ENCODE measurements around the gene HNRNPD. TPM values are rescaled to one million over a fixed set of nuclear protein-coding genes. Genes with fewer than 3 reads are reported as not detected.

Gene HNRNPD
- polyA plus RNA-seq, 3 donors, result 97.6 to 174 (median 149) TPM

DNA sequence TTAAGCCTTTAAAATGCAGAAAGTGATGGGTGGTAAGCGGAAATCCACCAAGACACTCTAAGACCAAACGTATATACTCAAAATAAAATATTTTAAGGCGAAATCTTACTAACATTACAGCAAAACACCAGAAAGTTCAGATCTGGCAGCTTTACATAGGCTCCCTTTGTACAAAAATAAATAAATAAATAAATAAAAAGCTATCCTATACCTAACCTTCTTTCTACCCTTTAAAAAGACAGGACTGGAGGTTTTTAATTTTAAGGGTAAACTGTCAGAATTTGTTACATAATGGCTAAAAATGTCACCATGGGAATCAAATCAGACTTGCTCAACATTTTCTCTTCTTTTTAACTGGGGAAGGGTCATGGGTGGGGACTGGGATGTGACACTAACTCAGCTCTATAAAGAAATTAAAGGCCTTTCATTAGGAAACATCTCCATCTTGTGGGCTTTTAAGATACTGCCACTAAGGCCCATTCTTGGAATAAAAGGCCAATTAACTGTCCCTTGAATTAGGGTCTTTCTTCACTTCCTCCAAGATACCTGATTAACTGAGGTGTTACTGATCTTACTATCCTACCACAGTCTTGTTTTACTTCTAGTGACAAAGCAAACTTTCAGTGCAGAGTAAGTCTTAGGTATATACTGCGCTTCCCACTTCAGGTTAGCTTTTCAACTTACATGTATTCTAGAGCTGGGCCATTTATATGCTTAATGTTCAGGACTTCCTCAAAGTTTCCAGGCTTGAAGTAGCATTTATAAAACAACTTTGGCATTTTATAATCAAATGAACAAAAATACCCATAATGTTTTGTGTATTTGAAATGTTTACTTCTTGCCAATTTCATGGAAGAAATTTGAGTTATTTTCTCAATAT, 13.3 kb downstream of the HNRNPD start:
- WGBS (ENCODE audit: insufficient coverage), result no CpG with 5 or more reads among the region's 4 CpGs
- H3K9me3 Mint-ChIP-seq, result no peaks in the 10 kb centered on the region
- Histone ChIP-seq H4K20me1 (ENCODE audit: insufficient read depth, low read length) (peaks cover 100% of the 10 kb centered on the region), H3K9me3 (replicated peaks in 1 of 2; ENCODE audit: control insufficient read depth in 1 of 2, insufficient read depth in 1 of 2, low read length in 2 of 2) (no peaks in the 10 kb centered on the region), H3K79me2 (ENCODE audit: insufficient read depth, low read length) (peaks cover 99% of the 10 kb centered on the region), H3K4me1 (ENCODE audit: control insufficient read depth in 1 of 2, insufficient read depth in 2 of 2, low read length in 2 of 2) (peaks cover 25 to 43% of the 10 kb centered on the region in 2 donors), H3K4me2 (replicated peaks; ENCODE audit: extremely low read depth, low read length, poor library complexity, severe bottlenecking) (no peak overlapping the region), H3K4me3 (replicated peaks in 1 of 3; ENCODE audit: low read depth in 2 of 3, low read length in 3 of 3) (no peak overlapping the region), H3K9ac (ENCODE audit: insufficient read depth, low read length, poor library complexity, severe bottlenecking) (no peak overlapping the region), H3K36me3 (replicated peaks in 1 of 2; ENCODE audit: control insufficient read depth in 1 of 2, insufficient read depth in 2 of 2, low read length in 2 of 2) (peaks cover 27 to 41% of the 10 kb centered on the region in 2 donors), H3K27me3 (ENCODE audit: control insufficient read depth in 2 of 2, insufficient read depth in 2 of 2, low read length in 2 of 2) (no peaks in the 10 kb centered on the region), H2AFZ (ENCODE audit: insufficient read depth, low read depth, low read length, poor library complexity, severe bottlenecking) (no peak overlapping the region), H3K27ac (ENCODE audit: low read depth in 1 of 2, low read length in 2 of 2) (peak overlapping the region in 1 of 2 donors; percentile 55)
- peak; percentile 23 to 57 (median 54) for DNase-seq
- peak overlapping the region; percentile 10 to 91 (median 68) for H3K27ac Mint-ChIP-seq
- no peaks in the 10 kb centered on the region for H3K27me3 Mint-ChIP-seq (ENCODE audit: low read depth in 3 of 3)
- no peak overlapping the region for H3K4me3 Mint-ChIP-seq
- intact Hi-C loops (cut with micrococcal nuclease), result loop anchor here in 1 of 2 donors (10.0 kb wide), 2 partner anchors 76 to 946 kb away; no protein-coding TSS in a partner anchor
- H3K36me3 Mint-ChIP-seq, result peaks cover 34 to 38% of the 10 kb centered on the region in 2 donors
- H3K4me1 Mint-ChIP-seq, result peaks cover 53% of the 10 kb centered on the region
- peak; percentile 86 for TF ChIP-seq CTCF (IDR thresholded peaks at IDR 0.05)

DNA sequence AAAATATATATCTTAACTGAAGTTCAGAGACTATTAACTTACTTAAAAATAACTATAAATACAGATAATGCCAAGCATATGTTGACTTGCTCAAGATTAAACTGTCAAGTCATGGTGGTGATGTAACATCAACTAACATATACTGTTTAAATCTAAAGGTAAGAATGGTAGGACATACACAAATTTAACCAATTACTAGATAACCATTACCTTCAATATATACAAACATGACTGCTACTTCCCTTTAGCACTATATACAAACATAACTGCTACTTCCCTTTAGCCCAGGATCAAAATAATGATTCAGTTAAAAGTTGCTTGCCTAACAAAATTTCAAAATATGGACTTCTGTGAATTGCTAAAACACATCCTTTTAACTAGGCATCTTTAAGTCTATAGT, 14.9 kb downstream of the HNRNPD start:
- peaks cover 25 to 39% of the 10 kb centered on the region in 2 donors for H3K4me1 ChIP-seq (ENCODE audit: control insufficient read depth in 1 of 2, insufficient read depth in 2 of 2, low read length in 2 of 2)
- peak; percentile 35 to 75 (median 64) for DNase-seq
- H3K36me3 ChIP-seq (replicated peaks in 1 of 2; ENCODE audit: control insufficient read depth in 1 of 2, insufficient read depth in 2 of 2, low read length in 2 of 2), result peaks cover 44 to 54% of the 10 kb centered on the region in 2 donors
- peaks cover 98% of the 10 kb centered on the region for H4K20me1 ChIP-seq (ENCODE audit: insufficient read depth, low read length)
- H3K4me3 ChIP-seq (replicated peaks in 1 of 3; ENCODE audit: low read depth in 2 of 3, low read length in 3 of 3), result peak overlapping the region in 1 of 3 experiments; percentile 26
- peaks cover 99% of the 10 kb centered on the region for H3K79me2 ChIP-seq (ENCODE audit: insufficient read depth, low read length)
- H3K4me1 Mint-ChIP-seq, result peaks cover 45% of the 10 kb centered on the region
- peaks cover 42 to 46% of the 10 kb centered on the region in 2 donors for H3K36me3 Mint-ChIP-seq
- no peak for TF ChIP-seq CTCF (IDR thresholded peaks at IDR 0.05)
- no peaks in the 10 kb centered on the region for H3K9me3 ChIP-seq (replicated peaks in 1 of 2; ENCODE audit: control insufficient read depth in 1 of 2, insufficient read depth in 1 of 2, low read length in 2 of 2)
- peak overlapping the region in 1 of 2 donors; percentile 52 for H3K27ac ChIP-seq (ENCODE audit: low read depth in 1 of 2, low read length in 2 of 2)
- peak overlapping the region; percentile 79 to 91 (median 86) for H3K27ac Mint-ChIP-seq
- peak overlapping the region; percentile 37 for H3K4me2 ChIP-seq (replicated peaks; ENCODE audit: extremely low read depth, low read length, poor library complexity, severe bottlenecking)
- intact Hi-C loops (cut with micrococcal nuclease), result loop anchor here in 1 of 2 donors (10.0 kb wide), 1 partner anchor 74 kb away; no protein-coding TSS in a partner anchor
- no peaks in the 10 kb centered on the region for H3K9me3 Mint-ChIP-seq
- no peaks in the 10 kb centered on the region for H3K27me3 ChIP-seq (ENCODE audit: control insufficient read depth in 2 of 2, insufficient read depth in 2 of 2, low read length in 2 of 2)
- no peak overlapping the region for H3K9ac ChIP-seq (ENCODE audit: insufficient read depth, low read length, poor library complexity, severe bottlenecking)
- peak overlapping the region in 1 of 2 donors; percentile 72 for H3K4me3 Mint-ChIP-seq
- no peaks in the 10 kb centered on the region for H3K27me3 Mint-ChIP-seq (ENCODE audit: low read depth in 3 of 3)
- no peak overlapping the region for H2AFZ ChIP-seq (ENCODE audit: insufficient read depth, low read depth, low read length, poor library complexity, severe bottlenecking)

All from CD14-positive monocyte (primary cell).